CD4-positive, alpha-beta T cell treated with Interleukin-2 at 100 ng/mL for 4 hours (primary cell): ENCODE measurements around the gene UBN1.

Source experiments
- DNase-seq: peaks from one replicate; pipeline ENCODE4 v3.0.0-alpha.2; 2020; ENCODE audit warnings: low spot score

Gene UBN1

GRCh38 chr16:4859900-4860255 lies 12.6 kb downstream of the UBN1 start:
- DNase-seq: no peak

DNA sequence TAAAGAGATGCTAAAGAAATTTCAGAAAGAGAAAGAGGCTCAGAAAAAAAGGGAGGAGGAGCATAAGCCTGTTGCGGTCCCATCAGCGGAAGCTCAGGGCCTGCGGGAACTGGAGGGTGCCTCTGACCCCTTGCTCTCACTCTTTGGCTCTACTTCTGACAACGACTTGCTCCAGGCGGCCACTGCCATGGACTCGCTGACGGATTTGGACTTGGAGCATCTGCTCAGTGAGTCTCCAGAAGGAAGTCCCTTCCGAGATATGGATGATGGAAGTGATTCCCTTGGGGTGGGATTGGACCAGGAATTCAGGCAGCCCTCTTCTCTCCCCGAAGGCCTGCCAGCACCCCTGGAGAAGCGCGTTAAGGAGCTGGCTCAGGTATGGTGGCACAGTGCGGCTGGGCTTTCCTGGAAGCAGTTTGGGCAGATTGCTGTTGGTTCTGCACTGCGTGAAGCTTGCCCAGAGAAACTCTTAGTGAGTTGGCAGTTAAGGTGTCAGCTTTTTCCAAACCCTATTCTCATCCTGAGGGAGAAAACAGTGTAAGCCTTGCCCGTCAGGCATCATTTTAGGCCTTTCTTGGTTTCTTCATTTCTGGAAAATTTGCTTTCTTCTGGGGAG lies 13.6 kb downstream of the UBN1 start:
- no peak for DNase-seq

GRCh38 chr16:4862639-4863038 lies 15.4 kb downstream of the UBN1 start:
- DNase-seq: no peak

- no peak for DNase-seq
Measured at GRCh38 chr16:4864728-4865127, 17.4 kb downstream of the UBN1 start.

GRCh38 chr16:4865231-4865860 lies 18.1 kb downstream of the UBN1 start:
- DNase-seq: no peak

- no peak for DNase-seq
Measured at GRCh38 chr16:4866586-4866985, 19.3 kb downstream of the UBN1 start.

- DNase-seq: no peak
Measured at GRCh38 chr16:4868026-4868425, 20.7 kb downstream of the UBN1 start.

DNA sequence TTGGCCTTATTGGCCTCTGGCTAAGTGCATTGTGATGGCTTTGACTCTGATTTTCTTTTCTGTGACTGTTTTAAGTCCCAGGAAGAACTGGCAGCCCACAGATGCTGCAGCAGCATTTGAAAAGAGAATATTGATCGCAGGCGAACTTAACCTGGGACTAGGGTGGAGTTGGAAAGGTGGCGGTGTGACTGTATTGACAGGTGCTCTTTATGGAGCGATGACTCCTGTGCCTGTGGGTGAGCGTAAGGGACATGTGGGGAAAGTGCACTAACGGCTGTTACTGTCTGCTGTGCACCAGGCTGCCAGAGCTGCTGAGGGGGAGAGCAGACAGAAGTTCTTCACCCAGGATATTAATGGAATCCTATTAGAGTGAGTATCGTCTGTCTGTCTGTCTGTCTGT lies 21.3 kb downstream of the UBN1 start:
- DNase-seq: no peak

- no peak for DNase-seq
Measured at GRCh38 chr16:4869147-4869805, 22.0 kb downstream of the UBN1 start.

DNA sequence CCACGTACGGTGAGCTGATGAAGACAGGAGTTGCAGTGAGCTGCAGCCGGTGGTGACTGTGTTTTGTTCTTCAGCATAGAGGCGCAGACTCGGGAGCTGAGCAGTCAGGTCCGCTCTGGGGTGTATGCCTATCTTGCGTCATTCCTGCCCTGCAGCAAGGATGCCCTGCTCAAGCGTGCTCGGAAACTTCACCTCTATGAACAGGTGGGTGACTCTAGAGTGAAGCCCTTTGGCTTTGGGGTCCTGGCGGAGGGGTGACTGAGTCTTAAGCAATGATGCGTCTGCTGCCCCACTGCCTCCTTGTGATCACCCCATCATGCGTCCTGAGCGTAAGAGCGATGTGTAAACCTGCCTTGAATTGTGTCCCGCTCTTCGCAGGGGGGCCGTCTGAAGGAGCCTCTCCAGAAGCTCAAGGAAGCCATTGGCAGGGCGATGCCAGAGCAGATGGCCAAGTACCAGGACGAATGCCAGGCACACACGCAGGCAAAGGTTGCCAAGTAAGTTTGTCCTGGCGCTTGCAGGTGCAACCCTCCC lies 22.9 kb downstream of the UBN1 start:
- no peak for DNase-seq

DNA sequence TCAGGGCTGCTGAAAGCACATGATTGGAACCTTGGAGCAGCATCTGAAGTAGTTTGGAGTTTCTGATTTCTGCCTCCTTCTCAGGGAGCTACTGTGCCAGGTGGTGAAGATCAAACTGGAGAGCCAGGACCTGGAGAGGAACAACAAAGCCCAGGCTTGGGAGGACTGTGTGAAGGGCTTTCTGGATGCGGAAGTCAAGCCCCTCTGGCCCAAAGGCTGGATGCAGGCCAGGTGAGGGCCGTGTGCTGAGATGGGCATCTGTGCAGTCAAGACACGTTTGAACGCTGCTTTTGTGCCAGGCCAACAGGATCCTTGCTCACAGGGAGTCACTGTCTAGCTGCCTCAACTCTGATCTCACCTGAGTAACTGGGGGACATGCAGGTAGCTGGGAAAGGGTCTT lies 23.8 kb downstream of the UBN1 start:
- no peak for DNase-seq

- no peak for DNase-seq
Measured at GRCh38 chr16:4873091-4873490, 25.8 kb downstream of the UBN1 start.

DNA sequence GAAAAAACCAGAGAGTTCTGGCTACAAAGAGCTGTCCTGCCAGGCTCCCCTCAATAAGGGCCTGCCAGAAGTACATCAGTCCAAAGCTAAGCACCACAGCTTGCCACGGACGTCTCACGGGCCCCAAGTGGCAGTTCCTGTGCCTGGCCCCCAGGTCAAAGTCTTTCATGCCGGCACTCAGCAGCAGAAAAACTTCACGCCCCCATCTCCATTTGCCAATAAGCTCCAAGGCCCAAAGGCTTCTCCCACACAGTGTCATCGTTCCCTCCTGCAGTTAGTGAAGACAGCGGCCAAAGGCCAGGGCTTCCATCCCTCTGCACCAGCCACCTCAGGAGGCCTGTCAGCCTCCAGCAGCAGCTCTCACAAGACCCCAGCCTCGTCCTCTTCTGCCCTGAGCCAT lies 27.4 kb downstream of the UBN1 start:
- no peak for DNase-seq

GRCh38 chr16:4876646-4877379 lies 29.5 kb downstream of the UBN1 start:
- no peak for DNase-seq

DNA sequence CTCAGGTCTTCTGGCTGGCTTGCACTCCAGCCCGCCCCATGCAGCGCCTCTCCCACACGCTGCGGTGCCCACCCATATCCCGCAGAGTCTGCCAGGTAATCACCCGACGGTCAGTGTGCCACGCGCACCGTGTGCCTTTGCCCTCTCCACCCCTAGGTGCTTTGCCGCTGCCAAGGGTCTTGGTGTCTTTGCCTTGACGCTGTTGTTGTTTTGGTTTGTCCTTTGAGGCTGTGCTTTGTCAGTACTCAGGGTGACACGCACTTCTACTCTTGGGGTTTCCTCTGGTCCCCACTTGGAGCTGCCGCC lies 30.1 kb downstream of the UBN1 start:
- DNase-seq: no peak

DNA sequence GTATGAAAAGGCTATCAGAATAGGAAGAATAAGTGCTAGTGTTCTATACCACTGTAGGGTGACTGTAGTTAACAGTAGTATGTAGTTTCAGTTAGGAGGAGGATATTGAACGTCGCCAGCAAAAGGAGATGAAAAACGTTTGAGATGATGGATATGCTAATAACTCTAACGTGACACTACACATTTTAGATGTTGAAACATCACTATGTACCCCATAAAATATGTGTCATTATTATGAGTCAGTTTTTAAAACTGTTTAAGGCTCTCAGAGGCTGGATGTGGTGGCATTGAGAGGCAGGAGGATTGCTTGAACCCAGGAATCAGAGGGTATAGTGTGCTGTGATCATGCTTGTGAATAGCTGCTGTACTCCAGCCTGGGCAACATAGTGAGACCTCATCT lies 31.8 kb downstream of the UBN1 start:
- DNase-seq: no peak

DNA sequence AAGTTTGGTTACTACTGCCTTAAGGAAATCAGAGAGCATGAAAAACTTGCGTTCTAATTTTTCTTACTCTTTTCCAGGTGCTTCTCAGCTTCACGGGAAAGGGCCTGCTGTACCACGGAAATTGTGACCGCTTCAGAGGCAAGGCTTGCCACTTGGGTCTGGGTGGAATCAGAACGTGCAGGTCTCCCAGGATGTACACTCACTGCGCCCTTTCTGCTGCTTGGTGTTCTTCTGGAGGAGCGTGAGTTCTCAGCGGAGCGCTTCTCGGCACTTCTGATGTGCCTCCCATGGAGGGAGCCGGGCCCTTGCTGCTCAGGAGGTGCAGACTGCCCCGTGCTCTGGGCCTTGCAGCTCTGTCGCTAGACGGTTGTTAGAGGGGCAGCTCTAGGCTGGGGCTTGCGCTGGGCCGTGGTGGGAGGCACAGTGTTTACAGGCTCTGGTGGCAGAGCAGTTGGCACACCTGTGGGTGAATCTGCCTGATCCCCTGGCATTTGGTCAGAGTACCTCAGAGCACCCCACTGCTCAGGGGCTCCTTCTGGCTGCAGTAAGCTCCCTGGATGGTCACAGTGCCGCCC lies 32.8 kb downstream of the UBN1 start:
- no peak for DNase-seq

GRCh38 chr16:4882000-4882632 lies 34.8 kb downstream of the UBN1 start:
- no peak for DNase-seq

DNA sequence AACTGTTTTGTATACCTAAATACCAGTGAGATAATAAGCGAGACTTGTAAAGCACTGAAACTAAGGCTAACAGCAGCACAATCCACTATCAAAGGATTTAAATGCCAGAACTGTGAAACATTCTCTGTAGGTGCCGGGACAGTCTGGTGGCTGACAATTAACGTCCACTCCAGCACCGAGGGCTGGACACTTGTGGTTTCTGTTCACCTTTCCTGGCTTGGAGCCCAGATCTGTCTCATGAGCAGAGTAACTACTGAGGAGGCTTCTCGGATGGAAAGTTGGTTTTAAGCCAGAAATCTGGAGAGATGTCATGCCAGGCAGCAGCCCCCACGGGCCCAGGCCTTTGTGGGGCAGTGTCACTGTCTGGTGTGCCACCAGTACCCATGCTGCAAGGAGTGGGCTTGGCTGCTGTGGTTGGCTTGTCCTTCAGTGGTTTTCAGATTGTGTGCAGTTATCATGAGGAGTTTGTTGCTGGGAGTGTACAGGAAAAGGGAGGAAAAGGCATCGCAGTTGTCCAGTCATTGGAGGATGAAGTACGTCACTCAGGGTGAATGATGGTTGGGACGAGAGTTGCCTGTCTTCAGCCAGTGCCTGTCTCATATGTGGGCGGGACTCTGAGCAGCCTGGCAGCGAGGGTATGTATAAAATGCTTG lies 35.5 kb downstream of the UBN1 start:
- no peak for DNase-seq

DNA sequence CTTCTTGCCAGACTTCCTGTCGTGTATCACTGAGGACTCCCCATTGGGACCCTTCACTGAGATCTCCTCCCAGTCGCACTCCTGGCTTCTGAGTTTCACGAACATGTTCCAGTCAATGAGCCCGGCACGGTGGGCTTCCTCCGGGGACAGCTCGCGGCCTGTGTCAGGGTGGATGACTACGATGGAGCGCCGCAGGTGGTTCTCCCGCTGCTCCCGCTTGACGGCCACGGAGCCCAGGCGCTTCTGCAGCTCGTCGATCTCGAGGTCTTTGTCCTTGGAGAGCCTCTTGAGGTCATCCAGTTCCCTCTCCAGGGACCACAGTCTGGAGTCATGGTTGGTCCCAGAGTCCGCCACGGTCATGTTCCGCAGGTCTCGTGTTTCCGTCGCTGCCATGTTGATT lies 36.2 kb downstream of the UBN1 start:
- no peak for DNase-seq

DNA sequence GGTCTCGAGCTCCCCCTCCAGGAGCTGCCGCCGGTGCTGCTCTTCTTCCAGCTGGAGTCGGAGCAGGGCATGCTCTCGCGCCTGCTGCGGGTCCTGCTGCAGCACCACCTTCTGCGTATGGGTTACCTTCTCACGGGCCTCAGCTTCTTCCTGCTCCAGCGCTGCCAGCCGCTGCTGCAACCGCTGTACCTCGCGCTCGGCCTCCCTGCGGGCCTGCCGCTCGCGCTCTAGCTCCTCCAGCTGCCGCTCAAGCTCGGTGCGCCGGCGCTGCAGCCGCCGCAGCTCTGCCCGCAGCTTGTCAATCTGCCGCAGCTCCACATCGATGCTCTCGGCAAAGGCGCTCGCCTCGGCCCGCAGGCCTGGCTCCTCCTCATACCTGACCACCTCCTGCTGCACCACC lies 36.9 kb downstream of the UBN1 start:
- DNase-seq: no peak
